ENCODE data around the gene PLXNA2. TPM values are rescaled to one million over a fixed set of nuclear protein-coding genes. Genes with fewer than 3 reads are reported as not detected.

PLXNA2 gene
- total RNA-seq, 2 donors from 2014 or later, result 23.4 to 40.6 TPM

GRCh38 chr1:207992677-207993236 lies 251.4 kb downstream of the PLXNA2 start:
- DNase-seq (ENCODE audit: low spot score), result no peak
- intact Hi-C loops (cut with DNase I), result no loop called here

DNA sequence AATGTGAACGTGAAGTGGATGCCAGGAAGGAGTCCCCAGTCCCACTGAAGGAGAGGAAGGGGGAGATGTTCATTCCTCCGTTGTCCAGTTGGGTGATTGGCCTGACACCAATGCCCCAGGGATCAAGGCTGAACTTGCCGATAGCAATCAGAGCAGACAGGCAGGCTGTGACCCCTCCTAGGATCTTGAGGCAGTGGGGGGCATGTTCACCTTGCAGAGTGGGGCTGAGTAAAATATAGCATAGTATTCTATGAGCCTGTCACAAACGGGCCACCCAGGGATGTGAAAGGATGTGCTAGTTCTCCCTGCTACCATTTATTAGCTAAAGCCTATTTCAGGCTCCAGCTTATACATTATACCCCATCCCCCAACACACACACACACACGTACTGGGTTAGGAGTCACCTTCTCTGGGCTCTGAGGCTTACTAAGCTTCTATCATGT lies 252.6 kb downstream of the PLXNA2 start:
- no peak for DNase-seq (ENCODE audit: low spot score)
- intact Hi-C loops (cut with DNase I), result no loop called here

DNA sequence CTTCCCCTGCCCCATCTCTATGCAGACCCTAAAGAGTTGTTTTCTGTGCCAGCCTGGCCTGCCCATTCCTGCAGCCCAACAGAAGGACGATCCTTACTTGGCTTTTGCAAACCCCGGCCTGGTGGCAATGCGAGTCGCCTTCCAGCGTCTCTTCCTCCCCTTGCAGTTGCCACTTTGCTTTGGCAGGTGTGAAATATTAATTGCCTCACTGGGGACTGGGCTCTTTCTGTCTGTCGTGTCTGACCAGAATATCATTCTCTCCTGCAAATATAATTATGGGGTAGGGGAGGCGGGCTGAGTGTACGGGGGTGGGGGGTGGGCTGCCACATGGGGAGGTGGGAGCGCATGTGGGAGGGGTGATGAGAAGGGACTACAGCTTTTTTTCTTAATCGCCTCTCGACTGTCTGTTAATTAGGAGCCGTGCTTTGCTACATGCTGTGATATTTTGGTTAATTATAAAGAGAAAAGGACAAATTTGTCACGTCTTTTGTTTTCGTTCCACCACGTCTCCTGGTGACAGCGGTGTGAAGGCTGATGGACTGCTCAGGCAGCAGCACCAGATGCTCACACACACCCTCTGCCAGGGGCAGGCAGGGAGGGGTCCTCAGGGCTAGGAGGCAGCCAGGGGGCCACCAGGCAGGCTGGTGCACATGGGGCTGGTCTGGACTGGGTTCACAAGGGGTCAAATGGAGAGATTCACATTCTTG lies 253.2 kb downstream of the PLXNA2 start:
- intact Hi-C loops (cut with DNase I), result no loop called here

GRCh38 chr1:207990455-207990854 lies 253.7 kb downstream of the PLXNA2 start:
- no peak for DNase-seq (ENCODE audit: low spot score)
- intact Hi-C loops (cut with DNase I), result no loop called here

More for the DNA sequence above, 253.2 kb downstream of the PLXNA2 start:
- no peak for DNase-seq (ENCODE audit: low spot score)

DNA sequence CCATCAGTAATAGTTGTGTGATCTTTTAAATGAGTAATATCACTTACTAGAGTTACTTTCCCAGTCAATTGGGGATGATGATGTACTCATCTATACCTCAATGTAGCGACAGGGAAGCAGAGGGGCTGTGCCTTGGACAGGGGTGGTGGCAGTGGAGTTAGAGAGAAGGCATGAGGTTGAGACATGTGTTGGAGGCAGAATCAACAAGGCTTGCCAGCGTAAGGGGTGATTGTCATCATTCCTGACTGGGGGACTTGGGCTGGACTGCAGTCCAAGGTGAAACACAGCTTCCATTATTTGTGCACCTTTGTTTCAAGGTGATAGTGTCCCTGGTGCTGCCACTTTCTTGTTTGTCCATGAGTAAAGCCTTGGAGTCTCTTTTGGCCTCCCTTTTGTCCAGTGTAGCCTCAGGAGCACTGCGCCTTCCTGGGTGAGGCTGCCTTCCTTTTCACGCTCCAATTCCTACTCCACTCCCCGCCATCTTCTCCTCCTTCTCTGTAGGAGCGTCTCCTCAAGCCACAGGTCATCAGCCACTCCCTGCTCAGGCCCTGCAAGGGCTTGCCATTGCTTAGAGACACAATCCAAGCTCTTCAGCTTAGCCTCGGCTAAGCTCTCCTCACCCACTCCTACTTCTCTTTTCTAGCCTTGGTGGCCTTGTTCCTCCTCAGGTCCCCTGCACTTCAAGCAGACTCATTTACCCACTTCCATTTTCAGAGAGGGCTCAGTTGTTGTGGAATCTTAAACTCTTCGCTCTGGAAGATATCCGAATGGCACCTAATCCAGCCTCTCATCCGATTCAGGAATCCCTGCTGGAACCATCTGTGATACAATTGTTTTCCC lies 255.6 kb downstream of the PLXNA2 start:
- DNase-seq (ENCODE audit: low spot score), result no peak
- intact Hi-C loops (cut with DNase I), result no loop called here

DNA sequence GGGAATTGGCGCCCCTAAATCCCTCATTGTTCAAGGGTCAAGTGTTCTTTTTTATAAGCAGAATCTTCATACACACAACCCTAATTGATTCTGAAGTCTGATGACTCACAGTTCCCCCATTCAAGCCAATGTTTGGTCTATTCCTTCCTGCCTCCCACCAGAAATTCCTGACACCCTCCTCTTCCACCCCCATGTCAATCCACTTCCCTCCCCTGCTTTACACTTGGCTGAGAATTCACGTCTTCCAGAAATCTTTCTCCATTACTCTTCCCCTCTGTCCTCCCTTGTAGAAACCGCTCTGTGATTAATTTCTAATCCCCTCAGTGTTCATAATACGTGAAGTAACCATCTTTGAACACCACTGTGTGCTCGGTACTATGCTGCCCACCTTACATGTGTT lies 257.0 kb downstream of the PLXNA2 start:
- intact Hi-C loops (cut with DNase I), result no loop called here

DNA sequence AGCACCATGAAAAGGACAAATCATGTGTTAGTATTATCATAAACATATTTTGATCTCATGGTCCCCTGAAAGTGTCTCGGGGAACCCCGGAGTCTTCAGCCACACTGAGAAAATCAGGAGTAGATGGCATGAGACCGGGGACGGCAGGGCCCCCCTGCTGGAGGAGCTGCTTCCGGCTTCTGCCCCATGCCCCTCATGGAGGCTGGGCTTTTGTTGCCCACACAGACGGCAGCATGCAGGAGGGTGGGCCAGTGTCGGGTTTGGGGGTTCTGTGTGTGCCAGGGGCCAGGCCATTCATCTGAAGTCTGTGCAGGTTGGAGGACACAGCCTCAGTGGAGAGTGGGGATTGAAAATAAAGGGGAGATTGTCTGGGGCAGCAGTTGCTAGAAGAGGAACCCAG lies 258.2 kb downstream of the PLXNA2 start:
- intact Hi-C loops (cut with DNase I), result no loop called here
- no peak for DNase-seq (ENCODE audit: low spot score)

More for the DNA sequence above, 257.0 kb downstream of the PLXNA2 start:
- no peak for DNase-seq (ENCODE audit: low spot score)

GRCh38 chr1:207984831-207985572 lies 259.2 kb downstream of the PLXNA2 start:
- intact Hi-C loops (cut with DNase I), result no loop called here

DNA sequence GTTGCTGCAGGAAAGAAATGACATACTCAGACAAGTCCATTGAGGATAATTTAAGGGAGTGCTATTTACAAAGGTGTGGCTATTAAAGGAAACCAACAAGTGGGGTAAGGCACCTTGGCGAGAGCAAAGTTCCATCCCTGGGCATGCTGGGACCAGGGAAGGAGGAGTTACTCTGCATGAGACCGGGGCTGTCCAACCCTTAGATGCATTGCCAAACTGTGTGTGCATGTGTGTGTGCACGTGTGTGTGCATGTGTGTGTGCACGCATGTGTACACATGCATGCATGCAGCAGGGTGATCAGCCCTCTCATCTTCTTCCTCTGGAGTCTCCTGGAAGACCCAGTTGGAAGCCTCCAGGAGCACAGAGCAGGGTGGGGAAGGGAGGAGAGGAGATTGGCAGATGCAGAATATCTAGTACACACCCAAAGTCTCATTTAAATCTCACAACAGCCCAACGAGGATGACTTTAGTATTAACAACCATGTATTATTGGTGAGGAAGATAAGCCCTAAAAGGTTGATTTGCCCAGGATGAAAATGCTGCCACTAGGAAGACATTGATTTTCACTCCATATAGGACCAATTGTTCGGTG lies 261.0 kb downstream of the PLXNA2 start:
- intact Hi-C loops (cut with DNase I), result no loop called here
- no peak for DNase-seq (ENCODE audit: low spot score)

More at GRCh38 chr1:207984831-207985572, 259.2 kb downstream of the PLXNA2 start:
- no peak for DNase-seq (ENCODE audit: low spot score)

- intact Hi-C loops (cut with DNase I), result no loop called here
- DNase-seq (ENCODE audit: low spot score), result no peak
These were observed 262.2 kb downstream of the PLXNA2 start for GRCh38 chr1:207981976-207982375.

DNA sequence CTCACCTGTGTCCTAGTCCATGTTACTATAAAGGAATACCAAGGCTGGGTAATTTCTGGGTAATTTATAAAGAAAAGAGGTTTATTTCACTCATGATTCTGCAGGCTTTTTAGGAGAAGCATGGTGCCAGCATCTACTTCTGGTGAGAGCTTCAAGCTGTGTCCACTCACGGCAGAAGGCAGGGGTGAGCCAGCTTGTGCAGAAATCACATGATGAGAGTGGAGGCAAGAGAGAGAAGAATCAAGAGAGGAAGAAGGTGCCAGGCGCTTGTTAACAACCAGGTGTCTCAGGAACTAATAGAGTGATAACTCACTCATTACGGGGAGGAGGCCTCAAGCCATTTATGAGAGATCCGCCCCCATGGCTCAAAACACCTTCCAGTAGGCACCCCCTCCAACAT lies 265.7 kb downstream of the PLXNA2 start:
- intact Hi-C loops (cut with DNase I), result no loop called here
- DNase-seq (ENCODE audit: low spot score), result no peak

DNA sequence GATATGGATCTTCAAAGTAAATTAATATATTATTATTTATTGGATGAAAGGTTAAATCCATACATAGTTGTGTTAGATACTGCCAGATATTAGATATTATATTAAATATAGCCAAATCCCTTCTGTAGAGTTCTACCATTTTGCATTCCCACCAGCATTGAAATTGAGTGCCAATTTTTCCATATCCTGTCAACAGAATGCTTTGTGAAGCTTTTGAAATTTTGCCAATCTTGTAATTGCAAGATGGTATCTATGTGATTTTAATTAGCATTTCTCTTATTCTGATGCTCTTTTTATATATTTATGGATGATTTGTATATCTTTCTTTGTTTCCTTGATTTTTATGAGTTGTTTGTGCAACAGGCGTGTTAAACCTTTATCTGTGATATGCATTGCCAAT lies 266.3 kb downstream of the PLXNA2 start:
- DNase-seq (ENCODE audit: low spot score), result no peak
- intact Hi-C loops (cut with DNase I), result no loop called here

DNA sequence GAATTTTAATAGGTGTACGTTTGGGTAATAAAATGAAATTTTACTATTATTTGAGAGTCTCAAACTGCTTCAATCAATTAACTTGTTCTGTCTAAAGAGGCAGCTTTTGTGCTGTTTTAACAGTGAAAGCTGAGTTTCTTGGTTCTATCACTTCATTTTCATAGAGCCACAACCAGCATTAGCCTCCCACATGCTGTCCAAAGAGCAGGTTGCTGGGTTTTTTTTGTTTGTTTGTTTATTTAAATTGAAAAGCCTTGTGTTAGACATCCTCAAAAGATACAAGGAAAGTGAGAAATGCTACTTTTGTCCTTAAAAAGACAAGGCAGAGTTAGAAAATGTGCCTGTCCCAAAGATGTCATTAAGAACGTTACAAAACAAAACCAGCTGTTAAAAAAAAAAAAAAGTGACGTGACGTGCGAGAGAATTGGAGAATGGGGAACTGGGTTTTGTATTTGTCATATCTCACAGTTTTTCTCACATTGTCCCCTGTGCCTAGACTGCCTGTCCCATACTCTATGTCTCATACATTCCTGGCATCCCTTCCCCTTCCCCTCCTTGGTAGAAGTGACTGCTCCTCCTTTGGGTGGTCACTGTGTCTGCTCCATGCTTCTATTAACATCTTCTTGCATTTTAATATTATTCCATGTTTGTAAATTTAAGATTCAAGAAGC lies 270.2 kb downstream of the PLXNA2 start:
- DNase-seq (ENCODE audit: low spot score), result no peak
- intact Hi-C loops (cut with DNase I), result no loop called here

DNA sequence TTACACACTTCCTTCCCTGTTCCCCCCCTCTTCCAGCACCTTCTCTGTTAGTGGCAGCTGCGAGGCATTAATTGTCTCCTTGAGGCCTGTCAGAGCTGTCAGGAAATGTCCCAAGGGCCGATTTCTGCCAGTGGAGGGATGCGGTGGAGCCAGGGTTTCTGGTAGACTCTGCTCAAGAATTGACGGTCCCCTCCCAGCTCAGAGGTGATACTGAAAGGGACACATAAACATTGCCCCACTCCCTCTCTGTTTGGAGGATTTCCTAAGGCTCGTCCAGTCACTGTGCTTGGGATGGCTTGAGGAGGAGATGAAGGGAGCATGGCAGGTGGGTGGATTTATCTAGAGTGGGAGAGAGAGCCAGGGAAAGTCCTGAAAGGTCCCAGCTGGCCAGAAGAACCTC lies 271.8 kb downstream of the PLXNA2 start:
- intact Hi-C loops (cut with DNase I), result no loop called here

More for the DNA sequence above, 271.8 kb downstream of the PLXNA2 start:
- no peak for DNase-seq (ENCODE audit: low spot score)

Data from posterior vena cava (tissue), 2 donors.